B cell (primary cell): Measurements from ENCODE around the gene NELL1.

Source experiments
- EZH2 ChIP-seq: IDR thresholded peaks from 2 replicates; pipeline ENCODE4 v1.6.1; 2012; ENCODE audit warnings: borderline replicate concordance, low read depth, mild to moderate bottlenecking, moderate library complexity, low read length; ENCODE audit not compliant: insufficient read depth, poor library complexity, severe bottlenecking
- TF ChIP-seq, protein P1 (sequence below): fragments of 200-600 bp; IDR thresholded peaks from one replicate; pipeline ENCODE4 v1.8.0; 2022; ENCODE audit warnings: antibody characterized with exemption, mild to moderate bottlenecking

- TF ChIP-seq, protein P1, sequence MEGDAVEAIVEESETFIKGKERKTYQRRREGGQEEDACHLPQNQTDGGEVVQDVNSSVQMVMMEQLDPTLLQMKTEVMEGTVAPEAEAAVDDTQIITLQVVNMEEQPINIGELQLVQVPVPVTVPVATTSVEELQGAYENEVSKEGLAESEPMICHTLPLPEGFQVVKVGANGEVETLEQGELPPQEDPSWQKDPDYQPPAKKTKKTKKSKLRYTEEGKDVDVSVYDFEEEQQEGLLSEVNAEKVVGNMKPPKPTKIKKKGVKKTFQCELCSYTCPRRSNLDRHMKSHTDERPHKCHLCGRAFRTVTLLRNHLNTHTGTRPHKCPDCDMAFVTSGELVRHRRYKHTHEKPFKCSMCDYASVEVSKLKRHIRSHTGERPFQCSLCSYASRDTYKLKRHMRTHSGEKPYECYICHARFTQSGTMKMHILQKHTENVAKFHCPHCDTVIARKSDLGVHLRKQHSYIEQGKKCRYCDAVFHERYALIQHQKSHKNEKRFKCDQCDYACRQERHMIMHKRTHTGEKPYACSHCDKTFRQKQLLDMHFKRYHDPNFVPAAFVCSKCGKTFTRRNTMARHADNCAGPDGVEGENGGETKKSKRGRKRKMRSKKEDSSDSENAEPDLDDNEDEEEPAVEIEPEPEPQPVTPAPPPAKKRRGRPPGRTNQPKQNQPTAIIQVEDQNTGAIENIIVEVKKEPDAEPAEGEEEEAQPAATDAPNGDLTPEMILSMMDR: no peak
- no peak for TF ChIP-seq EZH2
Measured at GRCh38 chr11:21268036-21268435, 598.6 kb downstream of the NELL1 start.
